GM21529 (cell line): ENCODE data around the gene EFCAB6.

Experiments
- ATAC-seq: cut with Tn5 transposase; IDR thresholded peaks from one replicate; pipeline ENCODE4 v1.9.1; 2021; ENCODE audit not compliant: unreplicated experiment

EFCAB6 gene

DNA sequence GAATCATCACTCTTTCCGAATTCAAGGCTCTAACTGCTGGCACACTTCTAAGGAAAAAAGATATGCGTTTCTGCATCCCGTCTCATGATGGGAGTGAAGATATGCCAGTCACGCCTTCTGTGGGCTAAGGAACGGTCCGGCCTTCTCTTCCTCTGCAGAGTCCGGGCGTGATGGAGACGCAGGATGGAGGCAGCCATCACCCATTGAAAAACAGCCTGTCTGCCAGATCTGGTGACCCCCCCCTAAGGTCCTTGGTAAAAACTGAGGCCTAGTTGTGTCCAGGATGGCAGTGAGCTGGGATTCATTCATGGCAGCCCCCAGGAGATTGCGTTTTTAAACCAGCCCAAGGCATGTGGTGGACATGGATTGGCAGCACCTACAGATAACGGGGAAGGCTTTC, 6.9 kb upstream of the EFCAB6 start:
- ATAC-seq, result no peak

DNA sequence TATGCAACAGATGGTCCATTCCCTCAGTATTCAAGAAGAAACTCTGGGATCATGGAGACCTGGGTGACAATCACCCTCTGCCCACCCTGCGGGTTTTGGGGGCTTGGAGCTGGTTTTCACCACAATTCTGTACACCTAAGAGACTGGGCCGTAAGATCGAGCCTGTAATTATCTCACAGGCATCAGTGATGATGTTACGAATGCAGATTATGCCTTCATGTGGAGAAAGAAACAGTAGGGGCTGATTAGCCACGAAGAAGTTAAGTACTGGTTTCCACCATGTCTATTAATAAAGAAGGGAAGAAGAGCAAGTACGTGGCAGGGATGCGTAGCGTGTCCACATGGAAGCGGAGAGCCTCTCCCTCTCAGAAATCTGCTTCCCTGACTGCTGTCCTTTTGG, 5.3 kb upstream of the EFCAB6 start:
- ATAC-seq, result no peak

- no peak for ATAC-seq
These were observed 2.2 kb upstream of the EFCAB6 start for GRCh38 chr22:43814264-43814663.

DNA sequence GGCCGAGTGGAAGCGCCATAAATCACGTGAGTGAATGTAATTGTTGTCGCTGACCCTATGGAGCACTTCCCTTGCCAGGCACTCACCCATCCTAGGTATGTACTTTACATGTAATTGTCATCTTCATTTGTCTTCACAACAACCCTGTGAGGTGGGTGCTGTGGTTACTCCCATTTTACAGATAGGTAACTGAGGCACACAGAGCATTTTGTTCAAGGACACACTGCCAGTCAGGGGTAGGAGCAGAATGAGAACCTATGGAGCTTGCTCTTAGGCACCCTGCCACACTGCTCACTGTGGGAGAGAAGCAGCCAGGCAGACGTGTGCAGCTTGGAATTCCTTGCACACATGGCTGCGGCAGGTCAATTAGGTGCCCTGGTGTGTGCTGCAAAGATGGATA, 785 bp upstream of the EFCAB6 start:
- ATAC-seq, result no peak

GRCh38 chr22:43811777-43812148, 342 bp downstream of the EFCAB6 start:
- ATAC-seq, result no peak

- no peak for ATAC-seq
These were observed 9.1 kb downstream of the EFCAB6 start for GRCh38 chr22:43802897-43803495.

DNA sequence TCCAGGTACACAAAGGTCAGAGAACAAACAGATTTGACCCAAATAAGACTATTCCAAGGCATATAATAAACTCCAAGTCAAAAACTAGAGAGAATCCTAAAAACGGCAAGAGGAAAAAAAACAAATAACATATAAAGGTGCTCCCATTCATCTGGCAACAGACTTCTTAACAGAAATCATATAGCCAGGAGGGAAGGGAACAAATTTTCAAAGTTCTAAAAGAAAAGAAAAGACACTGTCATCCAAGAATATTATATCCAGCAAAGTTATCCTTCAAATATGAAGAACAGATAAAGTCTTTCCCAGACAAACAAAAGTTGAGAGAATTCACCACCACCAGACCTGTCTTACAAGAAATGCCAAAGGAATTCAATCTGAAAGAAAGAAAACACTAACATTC, 11.1 kb downstream of the EFCAB6 start:
- no peak for ATAC-seq

- ATAC-seq, result peak; percentile 49
These were observed 13.6 kb downstream of the EFCAB6 start for GRCh38 chr22:43798492-43798891.

DNA sequence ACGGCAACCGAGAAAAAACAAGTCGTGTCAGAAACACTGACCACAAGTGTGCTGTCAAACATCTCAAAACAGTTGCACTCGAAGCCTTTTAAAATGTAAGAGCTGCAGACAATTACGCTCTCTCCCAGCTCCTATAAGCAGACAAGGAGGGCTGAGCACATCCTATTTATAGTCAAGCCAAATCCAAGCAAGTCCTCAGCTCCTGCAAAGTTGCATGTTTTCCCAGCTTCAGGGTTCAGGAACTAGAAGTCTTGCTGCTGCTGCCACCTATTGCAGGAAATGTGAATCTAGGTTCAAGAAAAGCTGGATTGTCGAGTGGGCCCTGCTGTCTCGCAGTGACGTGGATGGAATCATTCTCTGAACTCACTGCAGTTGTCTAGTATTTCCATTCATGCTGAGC, 15.5 kb downstream of the EFCAB6 start:
- no peak for ATAC-seq

DNA sequence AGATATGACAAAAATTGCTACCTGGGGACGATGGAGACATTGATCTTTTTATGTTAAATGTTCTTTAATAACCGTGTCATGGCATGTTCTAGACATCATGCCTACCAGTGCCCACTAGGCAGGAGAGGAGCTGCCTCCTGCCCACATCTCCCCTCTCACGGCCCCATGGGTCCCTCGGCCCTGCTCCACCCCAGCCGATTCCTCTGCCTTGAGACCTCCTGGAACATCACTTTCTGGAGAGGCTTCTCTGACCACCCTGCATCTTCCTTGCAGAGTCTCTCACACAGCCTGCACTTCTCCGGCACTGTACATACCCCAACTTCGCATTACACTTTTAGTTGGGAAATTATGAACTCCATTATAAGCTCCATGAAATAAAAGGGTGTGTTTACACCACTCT, 16.8 kb downstream of the EFCAB6 start:
- no peak for ATAC-seq

GRCh38 chr22:43792905-43793304, 19.2 kb downstream of the EFCAB6 start:
- no peak for ATAC-seq

DNA sequence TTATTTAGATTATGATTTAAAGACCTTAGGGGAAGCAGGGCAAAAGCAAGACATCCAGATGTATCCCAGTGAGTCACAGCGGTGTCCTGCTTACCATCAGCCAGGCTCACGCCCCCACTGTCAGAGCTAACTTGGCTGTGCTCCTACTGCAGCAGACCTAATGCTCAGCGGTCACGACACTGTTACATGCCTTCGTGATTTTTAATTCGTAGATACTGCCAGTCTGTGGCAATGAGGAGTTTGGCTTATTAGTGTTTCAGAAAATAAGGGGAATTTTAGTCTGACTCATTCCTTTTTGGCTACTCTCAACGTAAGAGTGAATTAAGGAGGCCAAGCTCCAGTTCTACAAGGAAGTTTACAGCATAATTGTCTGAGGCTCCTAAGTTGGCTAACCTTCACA, 22.7 kb downstream of the EFCAB6 start:
- ATAC-seq, result no peak

DNA sequence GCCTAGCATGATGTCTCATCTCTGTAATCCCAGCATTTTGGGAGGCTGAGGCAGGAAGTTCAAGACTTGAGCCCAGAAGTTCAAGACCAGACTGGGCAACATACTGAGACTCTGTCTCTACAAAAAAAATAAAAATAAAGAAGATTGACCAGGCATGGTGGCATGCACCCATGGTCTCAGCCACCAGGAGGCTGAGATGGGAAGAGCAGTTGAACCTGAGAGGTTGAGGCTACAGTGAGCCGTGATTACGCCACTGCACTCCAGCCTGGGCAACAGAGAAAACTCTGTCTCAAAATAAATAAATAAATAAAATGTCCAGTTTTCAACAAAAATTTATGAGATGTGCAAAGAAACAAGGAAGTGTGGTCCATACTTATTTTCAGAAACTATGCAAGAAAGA, 28.3 kb downstream of the EFCAB6 start:
- no peak for ATAC-seq

DNA sequence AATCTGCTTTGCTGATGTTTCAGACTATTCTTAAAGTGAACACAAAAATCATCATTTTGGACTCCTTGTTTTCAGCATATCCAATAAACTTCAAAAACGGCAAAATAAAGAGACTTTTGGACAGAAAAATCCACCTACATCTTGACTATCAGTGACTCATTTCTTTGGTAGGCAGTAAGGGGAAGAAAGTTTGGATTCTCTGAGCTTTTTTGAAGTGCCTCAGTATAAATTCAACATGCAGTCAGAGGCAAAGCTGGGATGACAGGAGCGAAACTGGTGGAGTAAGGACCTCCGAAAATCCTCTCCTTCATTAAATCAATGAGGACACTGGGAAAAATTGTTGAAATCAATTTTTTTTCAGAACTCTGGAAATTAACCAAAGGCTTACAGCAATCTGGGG, 29.7 kb downstream of the EFCAB6 start:
- no peak for ATAC-seq

- ATAC-seq, result no peak
These were observed 34.8 kb downstream of the EFCAB6 start for GRCh38 chr22:43777286-43777685.

- ATAC-seq, result no peak
These were observed 35.9 kb downstream of the EFCAB6 start for GRCh38 chr22:43776081-43776670.

GRCh38 chr22:43774318-43774915, 37.7 kb downstream of the EFCAB6 start:
- ATAC-seq, result no peak

- no peak for ATAC-seq
These were observed 39.3 kb downstream of the EFCAB6 start for GRCh38 chr22:43772831-43773230.

DNA sequence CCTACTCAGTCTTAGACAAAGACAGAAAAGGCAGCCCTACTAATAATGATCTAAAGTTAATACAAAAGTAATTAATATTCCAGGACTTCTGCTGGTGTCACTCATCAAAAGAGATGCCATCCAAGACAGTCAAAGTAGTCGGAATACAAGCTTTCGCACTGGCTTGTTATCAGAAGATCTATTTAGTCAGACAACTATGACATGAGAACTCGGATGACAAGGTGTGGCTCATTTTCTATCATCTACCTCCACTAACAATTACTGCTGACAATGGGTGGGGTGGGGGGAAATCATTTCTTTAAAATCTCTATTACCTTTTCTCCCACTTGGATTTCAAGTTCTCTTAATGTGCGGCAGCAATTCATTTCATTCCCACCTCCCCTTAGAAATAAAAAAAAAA, 56.7 kb downstream of the EFCAB6 start:
- no peak for ATAC-seq

DNA sequence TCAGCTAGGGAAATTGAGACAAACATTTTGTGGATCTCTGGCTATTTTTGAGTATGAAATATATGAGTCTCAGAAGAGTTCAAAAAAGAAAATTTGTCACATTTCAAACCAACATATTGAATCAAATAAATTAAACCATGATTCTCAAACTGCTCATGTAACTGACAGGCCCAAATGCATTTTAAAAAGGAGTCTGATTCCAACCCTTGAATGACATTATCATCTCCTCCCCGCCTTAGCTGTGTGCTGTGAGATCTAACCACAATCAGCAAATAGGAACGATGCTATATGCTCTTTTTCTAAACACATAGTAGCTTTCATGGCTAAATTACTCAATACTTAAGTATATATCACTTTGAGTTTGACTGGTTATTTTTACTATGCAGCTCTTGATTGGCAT, 57.1 kb downstream of the EFCAB6 start:
- no peak for ATAC-seq

DNA sequence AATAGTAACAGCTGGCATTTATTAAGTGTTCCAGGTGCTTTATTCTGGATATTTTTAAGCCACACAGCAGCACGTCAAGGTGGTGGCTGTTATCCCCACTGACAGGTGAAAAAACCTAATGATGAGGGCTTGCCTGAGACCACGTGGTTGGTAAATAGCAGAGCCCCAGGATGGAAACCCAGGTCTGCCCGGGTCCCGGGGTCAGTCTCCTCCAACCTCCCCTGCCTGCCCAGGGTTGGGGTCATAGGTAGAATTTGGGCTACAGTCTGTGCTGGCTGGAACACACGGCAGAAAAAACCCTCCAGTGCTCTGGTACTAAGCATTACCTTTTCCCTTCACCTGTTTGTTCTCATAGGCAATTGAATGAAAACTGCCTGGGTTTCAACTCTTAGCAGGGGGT, 57.9 kb downstream of the EFCAB6 start:
- ATAC-seq, result no peak

GRCh38 chr22:43753688-43754087, 58.4 kb downstream of the EFCAB6 start:
- ATAC-seq, result no peak

- ATAC-seq, result no peak
These were observed 61.4 kb downstream of the EFCAB6 start for GRCh38 chr22:43750751-43751150.
